SH-SY5Y (cell line): ENCODE results near the gene INTS3.

ENCODE experiments used
- GATA2 ChIP-seq: IDR thresholded peaks from 2 replicates; pipeline ENCODE4 v1.6.1; 2011; ENCODE audit warnings: mild to moderate bottlenecking, low read depth, low read length
- GATA3 ChIP-seq: IDR thresholded peaks from 2 replicates; pipeline ENCODE4 v1.6.1; 2011; ENCODE audit warnings: low read depth, mild to moderate bottlenecking, low read length, moderate library complexity

DNA sequence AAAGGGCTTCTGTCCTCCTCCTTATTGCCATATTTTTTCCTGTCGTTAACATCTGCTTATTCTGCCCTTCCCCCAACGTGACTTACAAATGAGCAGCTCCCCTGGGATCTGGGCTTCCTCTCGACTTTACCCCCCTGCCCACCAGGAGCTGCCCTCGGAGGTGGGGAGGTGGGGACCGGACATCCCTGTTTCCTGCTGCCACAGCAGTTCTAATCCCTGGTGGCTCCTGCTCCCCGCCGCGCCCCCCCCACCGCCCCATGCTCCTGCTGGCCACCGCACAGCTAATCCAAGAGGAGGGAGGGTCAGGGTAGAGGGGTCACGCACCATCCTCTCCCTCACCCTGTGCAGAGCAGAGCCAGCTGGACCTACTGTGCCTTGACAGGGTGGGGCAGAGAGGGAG lies 42.9 kb downstream of the INTS3 start:
- TF ChIP-seq GATA2 (no peak), GATA3 (no peak)
